Measurements from ENCODE around the gene GCGR.

DNA sequence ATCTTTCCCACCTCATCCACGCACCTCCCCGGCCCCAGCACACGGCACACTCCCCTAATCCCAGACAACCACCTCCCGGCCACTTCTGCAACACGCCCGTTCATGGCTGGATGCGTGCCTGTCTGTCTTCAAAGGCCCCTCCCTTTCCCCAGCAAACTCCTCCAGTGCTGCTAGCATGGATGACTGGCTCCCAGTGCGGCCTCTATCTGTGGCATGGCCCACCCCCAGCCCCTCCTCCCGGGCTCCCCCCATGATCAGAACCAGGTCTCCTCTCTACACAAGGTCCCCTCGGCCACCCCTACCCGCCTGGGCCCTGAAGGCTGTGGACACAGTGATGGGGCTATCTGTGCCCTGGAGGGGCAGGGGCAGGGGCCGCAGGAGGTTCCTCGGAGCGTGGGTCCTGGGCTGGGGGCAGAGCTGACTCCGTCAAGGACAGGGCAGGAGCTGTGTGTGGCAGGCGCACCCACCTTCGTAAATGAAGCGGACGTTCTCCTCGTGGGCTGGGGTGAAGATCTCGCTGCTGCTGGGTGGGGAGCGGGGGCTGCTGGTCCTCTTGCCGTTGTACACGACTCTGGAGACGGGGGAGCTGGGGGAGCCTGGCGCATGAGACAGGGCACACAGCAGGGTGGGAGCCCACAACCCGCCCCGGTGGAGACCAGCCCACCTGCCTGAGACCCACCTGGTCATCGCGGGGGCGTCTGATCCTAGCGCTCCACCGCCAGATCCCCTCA, 20.0 kb downstream of the GCGR start:
- TF ChIP-seq POLR2A (IDR thresholded peaks at IDR 0.05; ENCODE audit: low read length) (no peak), GATA1 (IDR thresholded peaks at IDR 0.05; ENCODE audit: low read depth, low read length) (no peak)
